SK-N-SH (cell line): ENCODE data around the gene TMEM169. TPM values are rescaled to one million over a fixed set of nuclear protein-coding genes. Genes with fewer than 3 reads are reported as not detected.

ENCODE experiments used
- CTCF ChIA-PET: fragments of 300-600, 350-600 bp; formaldehyde crosslinking; extraction: SDS; loops from one replicate; lab custom pipeline; 2021; lab: Yijun Ruan, JAX
- POLR2A ChIA-PET: fragments of 350-600 bp; sonication (Branson Sonifier 250); formaldehyde crosslinking; extraction: SDS; loops from one replicate; lab custom pipeline; 2020; ENCODE audit warnings: antibody characterized with exemption, inconsistent platforms; lab: Yijun Ruan, JAX
- DNase-seq: peaks from one replicate; pipeline ENCODE4 v3.0.0; 2012
- H2AFZ ChIP-seq: fragments of 200-600 bp; sonication (generic); 2 replicates; pipeline ENCODE4 v1.8.1; 2016; ENCODE audit warnings: antibody characterized with exemption, mild to moderate bottlenecking, low read depth
- H3F3A ChIP-seq: fragments of 200-600 bp; sonication (generic); replicated peaks from 2 replicates; pipeline ENCODE3; 2016; ENCODE audit warnings: antibody characterized with exemption, mild to moderate bottlenecking; ENCODE audit not compliant: insufficient read depth
- H3K27ac ChIP-seq, 2 experiments: fragments of 200-500 bp in 1 of 2; fragments of 200-600 bp in 1 of 2; sonication (Bioruptor generic) in 1 of 2; sonication (generic), shearing (Covaris generic) in 1 of 2; 2 replicates each; pipeline versions ENCODE4 v1.5.1 to v1.6.1; 2014 to 2016; ENCODE audit warnings: low read depth in 2 of 2, inconsistent platforms in 1 of 2, low read length in 1 of 2, mild to moderate bottlenecking in 1 of 2, mixed read lengths in 1 of 2
- H3K27me3 ChIP-seq: fragments of 200-600 bp; sonication (generic), shearing (Covaris generic); 2 replicates; pipeline ENCODE4 v1.6.1; 2016; ENCODE audit warnings: mixed run types; ENCODE audit not compliant: insufficient read depth
- H3K36me3 ChIP-seq, 2 experiments: fragments of 200-500 bp in 1 of 2; fragments of 200-600 bp in 1 of 2; sonication (Bioruptor generic) in 1 of 2; sonication (generic) in 1 of 2; replicated peaks in 1 of 2; 2 replicates each; pipeline versions ENCODE3 to v1.5.1; 2014 to 2016; ENCODE audit warnings: low read length in 1 of 2, mild to moderate bottlenecking in 1 of 2; ENCODE audit not compliant: insufficient read depth in 2 of 2, control insufficient read depth in 1 of 2
- H3K4me1 ChIP-seq, 2 experiments: fragments of 200-500 bp in 1 of 2; fragments of 200-600 bp in 1 of 2; sonication (Bioruptor generic) in 1 of 2; sonication (generic), shearing (Covaris generic) in 1 of 2; 2 replicates each; pipeline versions ENCODE4 v1.5.1 to v1.6.1; 2014 to 2016; ENCODE audit warnings: low read depth in 1 of 2, low read length in 1 of 2, mixed run types in 1 of 2; ENCODE audit not compliant: insufficient read depth in 2 of 2, control insufficient read depth in 1 of 2
- H3K4me2 ChIP-seq: fragments of 200-600 bp; sonication (generic), shearing (Covaris generic); 2 replicates; pipeline ENCODE4 v1.6.1; 2017; ENCODE audit warnings: mixed run types
- H3K4me3 ChIP-seq, 2 experiments: fragments of 200-500 bp in 1 of 2; fragments of 200-600 bp in 1 of 2; sonication (Bioruptor generic) in 1 of 2; sonication (generic), shearing (Covaris generic) in 1 of 2; 2 replicates each; pipeline versions ENCODE4 v1.5.1 to v1.8.1; 2014 to 2016; ENCODE audit warnings: low read depth in 2 of 2, inconsistent platforms in 1 of 2, low read length in 1 of 2, mild to moderate bottlenecking in 1 of 2, mixed read lengths in 1 of 2, moderate library complexity in 1 of 2
- H3K79me2 ChIP-seq: fragments of 200-600 bp; sonication (generic); 2 replicates; pipeline ENCODE4 v1.8.1; 2017; ENCODE audit warnings: mild to moderate bottlenecking; ENCODE audit not compliant: insufficient read depth
- H3K9ac ChIP-seq: fragments of 200-600 bp; sonication (generic); 2 replicates; pipeline ENCODE4 v1.6.1; 2017; ENCODE audit warnings: mixed run types
- H3K9me2 ChIP-seq: fragments of 200-600 bp; sonication (generic); 2 replicates; pipeline ENCODE4 v1.6.1; 2017; ENCODE audit warnings: mixed run types
- H3K9me3 ChIP-seq: fragments of 200-600 bp; sonication (generic); 2 replicates; pipeline ENCODE4 v1.6.1; 2017; ENCODE audit warnings: mixed run types, mild to moderate bottlenecking, moderate library complexity
- H4K20me1 ChIP-seq: fragments of 200-600 bp; sonication (generic); 2 replicates; pipeline ENCODE4 v1.6.1; 2017; ENCODE audit warnings: mild to moderate bottlenecking, mixed run types; ENCODE audit not compliant: insufficient read depth
- CHD2 ChIP-seq: fragments of 150-350 bp; IDR thresholded peaks from 2 replicates; pipeline ENCODE4 v1.6.1; 2018; ENCODE audit warnings: low read length; ENCODE audit not compliant: partially characterized antibody
- ELF1 ChIP-seq: IDR thresholded peaks from 2 replicates; pipeline ENCODE4 v1.4.0; 2012
- FOSL2 ChIP-seq: IDR thresholded peaks from 2 replicates; pipeline ENCODE4 v1.4.0; 2012; ENCODE audit warnings: low read depth, mild to moderate bottlenecking, moderate library complexity, borderline replicate concordance
- FOXM1 ChIP-seq: IDR thresholded peaks from 2 replicates; pipeline ENCODE4 v1.4.0; 2012; ENCODE audit warnings: low read depth, mild to moderate bottlenecking
- MAX ChIP-seq: IDR thresholded peaks from 2 replicates; pipeline ENCODE4 v1.4.0; 2012; ENCODE audit warnings: low read depth
- MEF2A ChIP-seq: IDR thresholded peaks from 2 replicates; pipeline ENCODE4 v1.4.0; 2012; ENCODE audit warnings: low read depth, borderline replicate concordance
- POLR2AphosphoS5 ChIP-seq: IDR thresholded peaks from 2 replicates; pipeline ENCODE4 v1.6.1; 2012; ENCODE audit warnings: low read depth, low read length
- RCOR1 ChIP-seq: fragments of 150-350 bp; IDR thresholded peaks from 2 replicates; pipeline ENCODE4 v1.6.1; 2017; ENCODE audit warnings: antibody characterized with exemption, low read length
- REST ChIP-seq: IDR thresholded peaks from 2 replicates; pipeline ENCODE4 v1.6.1; 2012; ENCODE audit warnings: mild to moderate bottlenecking, low read depth, low read length, moderate library complexity
- RFX5 ChIP-seq: IDR thresholded peaks from 2 replicates; pipeline ENCODE4 v1.6.1; 2012; ENCODE audit warnings: mild to moderate bottlenecking, improper control_type of control experiment, low read length
- SIN3A ChIP-seq: IDR thresholded peaks from 2 replicates; pipeline ENCODE4 v1.6.1; 2012; ENCODE audit warnings: low read depth, mild to moderate bottlenecking, low read length, moderate library complexity, borderline replicate concordance
- SMC3 ChIP-seq: IDR thresholded peaks from 2 replicates; pipeline ENCODE4 v1.6.1; 2012; ENCODE audit warnings: low read depth, low read length, improper control_type of control experiment
- TAF1 ChIP-seq: IDR thresholded peaks from 2 replicates; pipeline ENCODE4 v1.6.1; 2012; ENCODE audit warnings: low read depth, mild to moderate bottlenecking, low read length, moderate library complexity, borderline replicate concordance
- YY1 ChIP-seq: IDR thresholded peaks from 2 replicates; pipeline ENCODE4 v1.4.0; 2012; ENCODE audit warnings: low read depth, mild to moderate bottlenecking
- ZBTB33 ChIP-seq: IDR thresholded peaks from 2 replicates; pipeline ENCODE4 v1.4.0; 2012; ENCODE audit warnings: low read depth, borderline replicate concordance
- WGBS: methylation state at CpG from one replicate; pipeline ENCODE4 v1.1.6; 2017; ENCODE audit warnings: low lambda C conversion rate; 5-methylcytosine and 5-hydroxymethylcytosine counted together
- polyA plus RNA-seq, 3 experiments: library from polyadenylated mRNA; depleted of rRNA; stranded (reverse); fragments of >200 nt; gene quantifications; 2 replicates each; pipeline ENCODE4 v1.2.3, GENCODE V29; 2012

The TMEM169 gene
- polyA plus RNA-seq, 1 of the 3 experiments (the other 2 are of a cell fraction), result 0.30 TPM

GRCh38 chr2:216073773-216074172 is 7.9 kb upstream of the TMEM169 start:
- POLR2A ChIA-PET, result interaction anchor here (0.7 kb wide), 1 partner anchor 8 kb away, joined by 3 read pairs; the partner anchor contains the start of genes PECR and TMEM169

GRCh38 chr2:216074380-216074779 is 7.3 kb upstream of the TMEM169 start:
- H3K4me3 ChIP-seq, result no peak overlapping the region
- DNase-seq, result no peak
- 69% methylated on average over 1 of the region's 1 CpG for WGBS
- POLR2A ChIA-PET, result no interaction called here
- peaks cover 0 to 4% of the 10 kb centered on the region in 2 experiments; a peak in 1 of 4 replicates for H3K4me1 ChIP-seq
- no peaks in the 10 kb centered on the region for H3K9me3 ChIP-seq
- H3K27me3 ChIP-seq, result no peaks in the 10 kb centered on the region
- H3F3A ChIP-seq, result peaks cover 15% of the 10 kb centered on the region
- no peaks in the 10 kb centered on the region for H4K20me1 ChIP-seq
- CTCF ChIA-PET, result interaction anchor here (1.2 kb wide), 1 partner anchor 41 kb away, joined by 3 read pairs; no protein-coding TSS in a partner anchor
- H3K36me3 ChIP-seq, result peaks cover 0 to 6% of the 10 kb centered on the region in 2 experiments
- H3K4me2 ChIP-seq, result no peak overlapping the region
- H3K9me2 ChIP-seq, result no peaks in the 10 kb centered on the region
- H3K9ac ChIP-seq, result no peak overlapping the region
- H2AFZ ChIP-seq, result no peak overlapping the region
- H3K27ac ChIP-seq, result no peak overlapping the region
- 0 out of 2 replicates have a peak, but pooled peaks cover 4% of the 10 kb centered on the region for H3K79me2 ChIP-seq
- TF ChIP-seq ELF1 (no peak), CHD2 (no peak), RCOR1 (no peak), SMC3 (no peak), ZBTB33 (no peak), FOSL2 (no peak), POLR2AphosphoS5 (no peak), REST (no peak)

More at GRCh38 chr2:216073773-216074172, 7.9 kb upstream of the TMEM169 start:
- DNase-seq, result no peak
- no peaks in the 10 kb centered on the region for H3K9me2 ChIP-seq
- TF ChIP-seq SIN3A (no peak), TAF1 (no peak), YY1 (no peak), RFX5 (no peak), REST (no peak), MAX (no peak), MEF2A (no peak), FOXM1 (no peak)
- no peak overlapping the region for H3K4me3 ChIP-seq
- no peaks in the 10 kb centered on the region for H4K20me1 ChIP-seq
- no peaks in the 10 kb centered on the region for H3K27me3 ChIP-seq
- 0 out of 2 replicates have a peak, but pooled peaks cover 4% of the 10 kb centered on the region for H3K79me2 ChIP-seq
- CTCF ChIA-PET, result no interaction called here
- H3K27ac ChIP-seq, result no peak overlapping the region
- H3K36me3 ChIP-seq, result peaks cover 0 to 6% of the 10 kb centered on the region in 2 experiments
- H3K9ac ChIP-seq, result no peak overlapping the region
- H3K4me1 ChIP-seq, result peaks cover 0 to 4% of the 10 kb centered on the region in 2 experiments; a peak in 1 of 4 replicates
- no peak overlapping the region for H3K4me2 ChIP-seq
- H2AFZ ChIP-seq, result no peak overlapping the region
- H3K9me3 ChIP-seq, result no peaks in the 10 kb centered on the region
- H3F3A ChIP-seq, result peaks cover 15% of the 10 kb centered on the region
